ENCODE measurements around the gene RING1. TPM values are rescaled to one million over a fixed set of nuclear protein-coding genes. Genes with fewer than 3 reads are reported as not detected.

The RING1 gene
- total and polyA plus RNA-seq, 10 of the 15 experiments (the other 5 are each of a cell fraction or from before 2014, with no cell fraction given), result 2.0 to 27.2 (median 15.8) TPM

- ChIA-PET CTCF (interaction anchor here (0.7 to 9.5 kb wide), 11 partner anchors 12 to 159 kb away, joined by 3 to 80 read pairs (median 11); no protein-coding TSS in a partner anchor), SMC1A (ENCODE audit: uncharacterized antibody, unreplicated experiment) (interaction anchor here (0.7 to 4.3 kb wide), 12 partner anchors 10 to 160 kb away, joined by 3 to 27 read pairs (median 4); no protein-coding TSS in a partner anchor), POLR2A (interaction anchor here (1.2 kb wide), 1 partner anchor 30 kb away, joined by 4 read pairs; no protein-coding TSS in a partner anchor), RAD21 (ENCODE audit: unreplicated experiment) (interaction anchor here (1.0 to 5.3 kb wide), 6 partner anchors 9 to 117 kb away, joined by 3 to 27 read pairs (median 4); partner anchors contain the start of gene B3GALT4)
- BruUV-seq (replicated peaks), result no TSS peak
- DNase-seq (ENCODE audit: low read depth, low spot score), result no peak
- no peak overlapping the region for H2AFZ ChIP-seq (ENCODE audit: control insufficient read depth, low read depth, low read length)
- H3K36me3 ChIP-seq (ENCODE audit: control insufficient read depth in 2 of 2, insufficient read depth in 2 of 2, low read length in 1 of 2), result no peaks in the 10 kb centered on the region
- in situ Hi-C loops (cut with MboI), result no loop called here
- no peaks in the 10 kb centered on the region for H3K9me3 ChIP-seq (replicated peaks; ENCODE audit: control insufficient read depth, insufficient read depth, low read length)
- TF ChIP-seq MLLT1 (IDR thresholded peaks at IDR 0.05) (no peak), TCF7 (IDR thresholded peaks at IDR 0.05; ENCODE audit: borderline replicate concordance) (no peak), ZBED1 (IDR thresholded peaks at IDR 0.05; ENCODE audit: borderline replicate concordance) (no peak)
- WGBS (ENCODE audit: insufficient coverage, insufficient replicate concordance, low lambda C conversion rate, missing lambda C conversion rate), result 59% methylated on average over 11 of the region's 11 CpGs
- H3K27ac ChIP-seq (ENCODE audit: control insufficient read depth, insufficient read depth), result no peak overlapping the region
- H3K4me2 ChIP-seq (ENCODE audit: control insufficient read depth, insufficient read depth), result no peak overlapping the region
- H3K27me3 ChIP-seq (replicated peaks in 1 of 2; ENCODE audit: control insufficient read depth in 2 of 2, insufficient read depth in 2 of 2, low read length in 1 of 2), result no peaks in the 10 kb centered on the region
- intact Hi-C loops (cut with micrococcal nuclease; ENCODE audit: unreplicated experiment), result no loop called here
- ATAC-seq, result no peak
- no peaks in the 10 kb centered on the region for H3K79me2 ChIP-seq (ENCODE audit: control insufficient read depth, insufficient read depth, low read length)
- peaks cover 4% of the 10 kb centered on the region for H3K4me1 ChIP-seq (ENCODE audit: control insufficient read depth, insufficient read depth, low read length)
- FAIRE-seq, result no peak
- no peak overlapping the region for H3K4me3 ChIP-seq
- H4K20me1 ChIP-seq (ENCODE audit: control insufficient read depth, insufficient read depth), result no peaks in the 10 kb centered on the region
- no peak overlapping the region for H3K9ac ChIP-seq (ENCODE audit: control insufficient read depth, insufficient read depth, low read length)
These were observed 48.2 kb upstream of the RING1 start for GRCh38 chr6:33160096-33160495.

GRCh38 chr6:33160728-33161344, 47.5 kb upstream of the RING1 start:
- DNase-seq (ENCODE audit: low read depth, low spot score) (no peak), ATAC-seq (peak; percentile 59), FAIRE-seq (no peak)
- Histone ChIP-seq H2AFZ (ENCODE audit: control insufficient read depth, low read depth, low read length) (no peak overlapping the region), H3K9me3 (replicated peaks; ENCODE audit: control insufficient read depth, insufficient read depth, low read length) (no peaks in the 10 kb centered on the region), H3K4me3 (no peak overlapping the region), H3K27ac (ENCODE audit: control insufficient read depth, insufficient read depth) (no peak overlapping the region), H3K27me3 (replicated peaks in 1 of 2; ENCODE audit: control insufficient read depth in 2 of 2, insufficient read depth in 2 of 2, low read length in 1 of 2) (no peaks in the 10 kb centered on the region), H3K4me2 (ENCODE audit: control insufficient read depth, insufficient read depth) (peak overlapping the region; percentile 95), H3K9ac (ENCODE audit: control insufficient read depth, insufficient read depth, low read length) (no peak overlapping the region), H4K20me1 (ENCODE audit: control insufficient read depth, insufficient read depth) (no peaks in the 10 kb centered on the region), H3K36me3 (ENCODE audit: control insufficient read depth in 2 of 2, insufficient read depth in 2 of 2, low read length in 1 of 2) (no peaks in the 10 kb centered on the region), H3K4me1 (ENCODE audit: control insufficient read depth, insufficient read depth, low read length) (peaks cover 4% of the 10 kb centered on the region), H3K79me2 (ENCODE audit: control insufficient read depth, insufficient read depth, low read length) (no peaks in the 10 kb centered on the region)
- no TSS peak for BruUV-seq (replicated peaks)
- WGBS (ENCODE audit: insufficient coverage, insufficient replicate concordance, low lambda C conversion rate, missing lambda C conversion rate), result 35% methylated on average over 13 of the region's 13 CpGs
- in situ Hi-C loops (cut with MboI), result no loop called here
- ChIA-PET SMC1A (ENCODE audit: uncharacterized antibody, unreplicated experiment) (interaction anchor here (0.7 to 4.3 kb wide), 7 partner anchors 12 to 152 kb away, joined by 3 to 27 read pairs (median 4); no protein-coding TSS in a partner anchor), POLR2A (interaction anchor here (0.6 to 1.2 kb wide), 2 partner anchors 88 to 220 kb away, joined by 3 read pairs; no protein-coding TSS in a partner anchor), RAD21 (ENCODE audit: unreplicated experiment) (interaction anchor here (0.6 to 5.3 kb wide), 8 partner anchors 11 to 161 kb away, joined by 3 to 27 read pairs (median 4); partner anchors contain the start of gene B3GALT4), CTCF (interaction anchor here (0.5 to 9.5 kb wide), 16 partner anchors 7 to 88 kb away, joined by 3 to 80 read pairs (median 4); partner anchors contain the start of gene HLA-DPA1)
- TF ChIP-seq ZBTB4 (CRISPR knock-in tag; IDR thresholded peaks at IDR 0.05) (no peak), SIN3A (IDR thresholded peaks at IDR 0.05; ENCODE audit: low read depth, low read length) (no peak)
- intact Hi-C loops (cut with micrococcal nuclease; ENCODE audit: unreplicated experiment), result loop anchor here (1.0 kb wide), 2 partner anchors 36 to 87 kb away; no protein-coding TSS in a partner anchor
